SK-N-SH (cell line): Measurements from ENCODE around the gene NKD1. TPM values are rescaled to one million over a fixed set of nuclear protein-coding genes. Genes with fewer than 3 reads are reported as not detected.

Experiments
- CTCF ChIA-PET: fragments of 300-600, 350-600 bp; formaldehyde crosslinking; extraction: SDS; loops from one replicate; lab custom pipeline; 2021; lab: Yijun Ruan, JAX
- POLR2A ChIA-PET: fragments of 350-600 bp; sonication (Branson Sonifier 250); formaldehyde crosslinking; extraction: SDS; loops from one replicate; lab custom pipeline; 2020; ENCODE audit warnings: antibody characterized with exemption, inconsistent platforms; lab: Yijun Ruan, JAX
- DNase-seq: peaks from one replicate; pipeline ENCODE4 v3.0.0; 2012
- H2AFZ ChIP-seq: fragments of 200-600 bp; sonication (generic); 2 replicates; pipeline ENCODE4 v1.8.1; 2016; ENCODE audit warnings: antibody characterized with exemption, mild to moderate bottlenecking, low read depth
- H3F3A ChIP-seq: fragments of 200-600 bp; sonication (generic); replicated peaks from 2 replicates; pipeline ENCODE3; 2016; ENCODE audit warnings: antibody characterized with exemption, mild to moderate bottlenecking; ENCODE audit not compliant: insufficient read depth
- H3K27ac ChIP-seq, 2 experiments: fragments of 200-500 bp in 1 of 2; fragments of 200-600 bp in 1 of 2; sonication (Bioruptor generic) in 1 of 2; sonication (generic), shearing (Covaris generic) in 1 of 2; 2 replicates each; pipeline versions ENCODE4 v1.5.1 to v1.6.1; 2014 to 2016; ENCODE audit warnings: low read depth in 2 of 2, inconsistent platforms in 1 of 2, low read length in 1 of 2, mild to moderate bottlenecking in 1 of 2, mixed read lengths in 1 of 2
- H3K27me3 ChIP-seq: fragments of 200-600 bp; sonication (generic), shearing (Covaris generic); 2 replicates; pipeline ENCODE4 v1.6.1; 2016; ENCODE audit warnings: mixed run types; ENCODE audit not compliant: insufficient read depth
- H3K36me3 ChIP-seq, 2 experiments: fragments of 200-500 bp in 1 of 2; fragments of 200-600 bp in 1 of 2; sonication (Bioruptor generic) in 1 of 2; sonication (generic) in 1 of 2; replicated peaks in 1 of 2; 2 replicates each; pipeline versions ENCODE3 to v1.5.1; 2014 to 2016; ENCODE audit warnings: low read length in 1 of 2, mild to moderate bottlenecking in 1 of 2; ENCODE audit not compliant: insufficient read depth in 2 of 2, control insufficient read depth in 1 of 2
- H3K4me1 ChIP-seq, 2 experiments: fragments of 200-500 bp in 1 of 2; fragments of 200-600 bp in 1 of 2; sonication (Bioruptor generic) in 1 of 2; sonication (generic), shearing (Covaris generic) in 1 of 2; 2 replicates each; pipeline versions ENCODE4 v1.5.1 to v1.6.1; 2014 to 2016; ENCODE audit warnings: low read depth in 1 of 2, low read length in 1 of 2, mixed run types in 1 of 2; ENCODE audit not compliant: insufficient read depth in 2 of 2, control insufficient read depth in 1 of 2
- H3K4me2 ChIP-seq: fragments of 200-600 bp; sonication (generic), shearing (Covaris generic); 2 replicates; pipeline ENCODE4 v1.6.1; 2017; ENCODE audit warnings: mixed run types
- H3K4me3 ChIP-seq, 2 experiments: fragments of 200-500 bp in 1 of 2; fragments of 200-600 bp in 1 of 2; sonication (Bioruptor generic) in 1 of 2; sonication (generic), shearing (Covaris generic) in 1 of 2; 2 replicates each; pipeline versions ENCODE4 v1.5.1 to v1.8.1; 2014 to 2016; ENCODE audit warnings: low read depth in 2 of 2, inconsistent platforms in 1 of 2, low read length in 1 of 2, mild to moderate bottlenecking in 1 of 2, mixed read lengths in 1 of 2, moderate library complexity in 1 of 2
- H3K79me2 ChIP-seq: fragments of 200-600 bp; sonication (generic); 2 replicates; pipeline ENCODE4 v1.8.1; 2017; ENCODE audit warnings: mild to moderate bottlenecking; ENCODE audit not compliant: insufficient read depth
- H3K9ac ChIP-seq: fragments of 200-600 bp; sonication (generic); 2 replicates; pipeline ENCODE4 v1.6.1; 2017; ENCODE audit warnings: mixed run types
- H3K9me2 ChIP-seq: fragments of 200-600 bp; sonication (generic); 2 replicates; pipeline ENCODE4 v1.6.1; 2017; ENCODE audit warnings: mixed run types
- H3K9me3 ChIP-seq: fragments of 200-600 bp; sonication (generic); 2 replicates; pipeline ENCODE4 v1.6.1; 2017; ENCODE audit warnings: mixed run types, mild to moderate bottlenecking, moderate library complexity
- H4K20me1 ChIP-seq: fragments of 200-600 bp; sonication (generic); 2 replicates; pipeline ENCODE4 v1.6.1; 2017; ENCODE audit warnings: mild to moderate bottlenecking, mixed run types; ENCODE audit not compliant: insufficient read depth
- CHD2 ChIP-seq: fragments of 150-350 bp; IDR thresholded peaks from 2 replicates; pipeline ENCODE4 v1.6.1; 2018; ENCODE audit warnings: low read length; ENCODE audit not compliant: partially characterized antibody
- CTCF ChIP-seq: fragments of 200-600 bp; sonication (generic); IDR thresholded peaks from 2 replicates; pipeline ENCODE4 v1.6.1; 2017; ENCODE audit warnings: antibody characterized with exemption, mild to moderate bottlenecking, moderate library complexity
- ELF1 ChIP-seq: IDR thresholded peaks from 2 replicates; pipeline ENCODE4 v1.4.0; 2012
- FOXJ3 ChIP-seq: sonication (generic); formaldehyde crosslinking; IDR thresholded peaks from 2 replicates; pipeline ENCODE4 v1.5.1; 2020; ENCODE audit warnings: mild to moderate bottlenecking, missing genetic modification reagents
- FOXM1 ChIP-seq: IDR thresholded peaks from 2 replicates; pipeline ENCODE4 v1.4.0; 2012; ENCODE audit warnings: low read depth, mild to moderate bottlenecking
- JUND ChIP-seq: IDR thresholded peaks from 2 replicates; pipeline ENCODE4 v1.4.0; 2012
- MEF2A ChIP-seq: IDR thresholded peaks from 2 replicates; pipeline ENCODE4 v1.4.0; 2012; ENCODE audit warnings: low read depth, borderline replicate concordance
- NFIC ChIP-seq: IDR thresholded peaks from 2 replicates; pipeline ENCODE4 v1.4.0; 2012; ENCODE audit warnings: borderline replicate concordance
- NRF1 ChIP-seq: IDR thresholded peaks from 2 replicates; pipeline ENCODE4 v1.6.1; 2012; ENCODE audit warnings: low read depth, mild to moderate bottlenecking, low read length
- PBX3 ChIP-seq: IDR thresholded peaks from 2 replicates; pipeline ENCODE4; 2012
- POLR2AphosphoS5 ChIP-seq: IDR thresholded peaks from 2 replicates; pipeline ENCODE4 v1.6.1; 2012; ENCODE audit warnings: low read depth, low read length
- RAD21 ChIP-seq: IDR thresholded peaks from 2 replicates; pipeline ENCODE4 v1.6.1; 2012; ENCODE audit warnings: mild to moderate bottlenecking, low read length
- RXRA ChIP-seq: IDR thresholded peaks from 2 replicates; pipeline ENCODE4 v1.4.0; 2012; ENCODE audit warnings: low read depth, mild to moderate bottlenecking, borderline replicate concordance
- SIN3A ChIP-seq: IDR thresholded peaks from 2 replicates; pipeline ENCODE4 v1.6.1; 2012; ENCODE audit warnings: low read depth, mild to moderate bottlenecking, low read length, moderate library complexity, borderline replicate concordance
- TAF1 ChIP-seq: IDR thresholded peaks from 2 replicates; pipeline ENCODE4 v1.6.1; 2012; ENCODE audit warnings: low read depth, mild to moderate bottlenecking, low read length, moderate library complexity, borderline replicate concordance
- TCF12 ChIP-seq: IDR thresholded peaks from 2 replicates; pipeline ENCODE4 v1.4.0; 2012
- USF1 ChIP-seq: IDR thresholded peaks from 2 replicates; pipeline ENCODE4 v1.4.0; 2012; ENCODE audit warnings: low read depth, borderline replicate concordance
- USF2 ChIP-seq: fragments of 150-350 bp; IDR thresholded peaks from 2 replicates; pipeline ENCODE4 v1.6.1; 2017; ENCODE audit warnings: antibody characterized with exemption, low read length, low read depth, borderline replicate concordance
- YY1 ChIP-seq: IDR thresholded peaks from 2 replicates; pipeline ENCODE4 v1.4.0; 2012; ENCODE audit warnings: low read depth, mild to moderate bottlenecking
- WGBS: methylation state at CpG from one replicate; pipeline ENCODE4 v1.1.6; 2017; ENCODE audit warnings: low lambda C conversion rate; 5-methylcytosine and 5-hydroxymethylcytosine counted together
- polyA plus RNA-seq, 3 experiments: library from polyadenylated mRNA; depleted of rRNA; stranded (reverse); fragments of >200 nt; gene quantifications; 2 replicates each; pipeline ENCODE4 v1.2.3, GENCODE V29; 2012

Gene NKD1
- polyA plus RNA-seq, 1 of the 3 experiments (the other 2 are of a cell fraction), result 0.02 TPM

- 31% methylated on average over 3 of the region's 6 CpGs for WGBS
- Histone ChIP-seq H3K4me3 (no peak overlapping the region), H3F3A (no peaks in the 10 kb centered on the region), H3K27ac (no peak overlapping the region), H3K9ac (no peak overlapping the region), H2AFZ (no peak overlapping the region), H4K20me1 (no peaks in the 10 kb centered on the region), H3K9me3 (no peaks in the 10 kb centered on the region), H3K36me3 (no peaks in the 10 kb centered on the region), H3K9me2 (no peaks in the 10 kb centered on the region), H3K4me1 (peaks cover 0 to 34% of the 10 kb centered on the region in 2 experiments; a peak in 1 of 4 replicates), H3K27me3 (no peaks in the 10 kb centered on the region), H3K79me2 (no peaks in the 10 kb centered on the region), H3K4me2 (no peak overlapping the region)
- TF ChIP-seq PBX3, result no peak
- TF ChIP-seq USF1, result no peak
- no peak for TF ChIP-seq NRF1
- TF ChIP-seq USF2, result no peak
- TF ChIP-seq JUND, result no peak
- no peak for TF ChIP-seq TAF1
- CTCF ChIA-PET, result no interaction called here
- no peak for DNase-seq
- POLR2A ChIA-PET, result no interaction called here
Observed at GRCh38 chr16:50599494-50599893, 51.3 kb downstream of the NKD1 start.

- Histone ChIP-seq H3K9me2 (no peaks in the 10 kb centered on the region), H3K4me1 (peaks cover 0 to 34% of the 10 kb centered on the region in 2 experiments; a peak in 1 of 4 replicates), H3K27me3 (no peaks in the 10 kb centered on the region), H3K79me2 (no peaks in the 10 kb centered on the region), H3K9ac (no peak overlapping the region), H3K4me3 (no peak overlapping the region), H3F3A (no peaks in the 10 kb centered on the region), H3K4me2 (no peak overlapping the region), H4K20me1 (no peaks in the 10 kb centered on the region), H2AFZ (no peak overlapping the region), H3K27ac (no peak overlapping the region), H3K9me3 (no peaks in the 10 kb centered on the region), H3K36me3 (no peaks in the 10 kb centered on the region)
- TF ChIP-seq FOXJ3 (CRISPR knock-in tag) (no peak), YY1 (no peak), NFIC (no peak), POLR2AphosphoS5 (no peak), CTCF (no peak), RAD21 (no peak), CHD2 (no peak), MEF2A (no peak), TCF12 (no peak), NRF1 (no peak), RXRA (no peak), FOXM1 (no peak), SIN3A (no peak), ELF1 (no peak), TAF1 (no peak)
- 67% methylated on average over 8 of the region's 15 CpGs for WGBS
- ChIA-PET CTCF (interaction anchor here (1.7 to 1.8 kb wide), 2 partner anchors 8 to 10 kb away, joined by 3 to 10 read pairs; no protein-coding TSS in a partner anchor), POLR2A (interaction anchor here (0.6 kb wide), 1 partner anchor 32 kb away, joined by 3 read pairs; no protein-coding TSS in a partner anchor)
- no peak for DNase-seq
Observed at GRCh38 chr16:50600582-50601283, 52.5 kb downstream of the NKD1 start.
